Measurements from ENCODE around the gene ATP6V0A4. TPM values are rescaled to one million over a fixed set of nuclear protein-coding genes. Genes with fewer than 3 reads are reported as not detected.

The ATP6V0A4 gene
- total and polyA plus RNA-seq, 2 donors (not counting 1 experiment from before 2014, with no cell fraction given): not detected

DNA sequence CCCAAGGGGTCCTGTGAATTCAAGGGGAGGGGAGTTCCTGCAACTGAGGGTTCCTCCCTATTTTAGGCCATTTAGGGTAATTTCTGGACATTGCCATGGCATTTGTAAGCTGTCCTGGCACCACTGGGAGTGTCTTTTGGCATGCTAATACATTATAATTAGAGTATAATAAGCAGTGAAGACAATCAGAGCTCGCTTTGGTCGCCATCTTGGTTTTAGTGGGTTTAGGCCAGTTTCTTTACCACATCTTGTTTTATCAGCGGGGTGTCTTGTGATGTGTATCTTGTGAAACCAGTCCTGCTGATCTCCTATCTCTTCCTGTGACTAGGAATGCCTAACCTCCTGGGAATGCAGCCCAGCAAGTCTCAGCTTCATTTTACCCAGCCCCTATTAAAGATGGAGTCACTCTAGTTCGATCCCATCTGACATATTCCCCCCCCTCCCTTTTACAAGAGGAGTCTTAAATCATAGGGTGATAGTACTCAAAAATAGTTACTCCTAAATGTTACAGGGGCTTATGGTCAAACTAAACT is 140.1 kb downstream of the ATP6V0A4 start:
- intact Hi-C loops (cut with micrococcal nuclease): loop anchor here (10.0 kb wide), 1 partner anchor 73 kb away; no protein-coding TSS in a partner anchor
- no peaks in the 10 kb centered on the region for H3K4me1 ChIP-seq (ENCODE audit: control insufficient read depth in 2 of 2, insufficient read depth in 2 of 2, low read length in 2 of 2)
- DNase-seq (no peak), ATAC-seq (ENCODE audit: low read depth) (no peak)
- H3K4me1 Mint-ChIP-seq: no peaks in the 10 kb centered on the region
- no peaks in the 10 kb centered on the region for H3K36me3 ChIP-seq (replicated peaks in 1 of 2; ENCODE audit: control extremely low read depth in 1 of 2, control insufficient read depth in 1 of 2, extremely low read depth in 1 of 2, insufficient read depth in 2 of 2, low read length in 1 of 2)
- no peak overlapping the region for H3K27ac Mint-ChIP-seq
- no peaks in the 10 kb centered on the region for H3K9me3 Mint-ChIP-seq (ENCODE audit: insufficient read depth)
- no peak overlapping the region for H3K27ac ChIP-seq (ENCODE audit: low read length in 2 of 2)
- TF ChIP-seq EZH2 (IDR thresholded peaks at IDR 0.05; ENCODE audit: borderline replicate concordance, insufficient read depth, low read depth, low read length, poor library complexity, severe bottlenecking): no peak
- TF ChIP-seq, protein P1, sequence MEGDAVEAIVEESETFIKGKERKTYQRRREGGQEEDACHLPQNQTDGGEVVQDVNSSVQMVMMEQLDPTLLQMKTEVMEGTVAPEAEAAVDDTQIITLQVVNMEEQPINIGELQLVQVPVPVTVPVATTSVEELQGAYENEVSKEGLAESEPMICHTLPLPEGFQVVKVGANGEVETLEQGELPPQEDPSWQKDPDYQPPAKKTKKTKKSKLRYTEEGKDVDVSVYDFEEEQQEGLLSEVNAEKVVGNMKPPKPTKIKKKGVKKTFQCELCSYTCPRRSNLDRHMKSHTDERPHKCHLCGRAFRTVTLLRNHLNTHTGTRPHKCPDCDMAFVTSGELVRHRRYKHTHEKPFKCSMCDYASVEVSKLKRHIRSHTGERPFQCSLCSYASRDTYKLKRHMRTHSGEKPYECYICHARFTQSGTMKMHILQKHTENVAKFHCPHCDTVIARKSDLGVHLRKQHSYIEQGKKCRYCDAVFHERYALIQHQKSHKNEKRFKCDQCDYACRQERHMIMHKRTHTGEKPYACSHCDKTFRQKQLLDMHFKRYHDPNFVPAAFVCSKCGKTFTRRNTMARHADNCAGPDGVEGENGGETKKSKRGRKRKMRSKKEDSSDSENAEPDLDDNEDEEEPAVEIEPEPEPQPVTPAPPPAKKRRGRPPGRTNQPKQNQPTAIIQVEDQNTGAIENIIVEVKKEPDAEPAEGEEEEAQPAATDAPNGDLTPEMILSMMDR (IDR thresholded peaks at IDR 0.05): no peak
- no peak overlapping the region for H3K4me3 Mint-ChIP-seq
- peaks cover 0 to 1% (median 0%) of the 10 kb centered on the region in 4 experiments for H3K27me3 ChIP-seq (replicated peaks in 1 of 4; ENCODE audit: control extremely low read depth in 1 of 4, control insufficient read depth in 3 of 4, insufficient read depth in 4 of 4, low read length in 3 of 4)
- POLR2A ChIA-PET: no interaction called here
- no peaks in the 10 kb centered on the region for H4K20me1 ChIP-seq (ENCODE audit: control insufficient read depth, insufficient read depth, low read length, poor library complexity, severe bottlenecking)
- H3K4me2 ChIP-seq (replicated peaks; ENCODE audit: low read depth, low read length, poor library complexity, severe bottlenecking): no peak overlapping the region
- H2AFZ ChIP-seq (ENCODE audit: insufficient read depth, low read depth, low read length, poor library complexity, severe bottlenecking): no peak overlapping the region
- H3K9me3 ChIP-seq (ENCODE audit: control extremely low read depth in 1 of 3, control insufficient read depth in 2 of 3, insufficient read depth in 1 of 3, low read length in 2 of 3): peaks cover 0 to 17% (median 3%) of the 10 kb centered on the region in 3 donors
- no peak overlapping the region for H3K4me3 ChIP-seq (ENCODE audit: control extremely low read depth in 1 of 5, extremely low read depth in 1 of 5, insufficient read depth in 1 of 5, low read depth in 2 of 5, low read length in 4 of 5)
- H3K79me2 ChIP-seq (ENCODE audit: control insufficient read depth, insufficient read depth, low read length): no peaks in the 10 kb centered on the region
- CTCF ChIA-PET: no interaction called here
- no peaks in the 10 kb centered on the region for H3K27me3 Mint-ChIP-seq
- no peak overlapping the region for H3K9ac ChIP-seq (ENCODE audit: low read length)
- WGBS (ENCODE audit: insufficient coverage): no CpG with 5 or more reads among the region's 4 CpGs

DNA sequence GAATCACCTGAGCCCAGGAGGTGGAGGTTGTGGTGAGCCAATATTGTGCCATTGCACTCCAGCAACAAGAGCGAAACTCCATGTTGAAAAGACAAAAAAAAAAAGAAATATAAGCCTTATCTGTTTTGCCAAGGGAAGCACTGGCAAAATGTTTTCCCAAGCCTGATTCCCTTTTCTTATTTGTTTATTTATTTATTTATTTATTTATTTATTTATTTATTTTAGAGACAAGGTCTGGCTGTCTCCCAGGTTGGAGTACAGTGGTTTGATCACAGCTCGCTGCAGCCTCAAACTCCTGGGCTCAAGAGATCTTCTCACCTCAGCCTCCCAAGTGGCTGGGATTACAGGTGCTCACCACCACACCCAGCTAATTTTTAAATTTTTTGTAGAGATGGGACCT is 141.0 kb downstream of the ATP6V0A4 start:
- Histone ChIP-seq H3K79me2 (ENCODE audit: control insufficient read depth, insufficient read depth, low read length) (no peaks in the 10 kb centered on the region), H3K4me2 (replicated peaks; ENCODE audit: low read depth, low read length, poor library complexity, severe bottlenecking) (no peak overlapping the region), H4K20me1 (ENCODE audit: control insufficient read depth, insufficient read depth, low read length, poor library complexity, severe bottlenecking) (no peaks in the 10 kb centered on the region), H3K27me3 (replicated peaks in 1 of 4; ENCODE audit: control extremely low read depth in 1 of 4, control insufficient read depth in 3 of 4, insufficient read depth in 4 of 4, low read length in 3 of 4) (no peaks in the 10 kb centered on the region), H3K4me1 (ENCODE audit: control insufficient read depth in 2 of 2, insufficient read depth in 2 of 2, low read length in 2 of 2) (no peaks in the 10 kb centered on the region), H2AFZ (ENCODE audit: insufficient read depth, low read depth, low read length, poor library complexity, severe bottlenecking) (no peak overlapping the region), H3K9me3 (ENCODE audit: control extremely low read depth in 1 of 3, control insufficient read depth in 2 of 3, insufficient read depth in 1 of 3, low read length in 2 of 3) (peaks cover 0 to 22% (median 3%) of the 10 kb centered on the region in 3 donors), H3K27ac (ENCODE audit: low read length in 2 of 2) (no peak overlapping the region), H3K4me3 (ENCODE audit: control extremely low read depth in 1 of 5, extremely low read depth in 1 of 5, insufficient read depth in 1 of 5, low read depth in 2 of 5, low read length in 4 of 5) (no peak overlapping the region), H3K36me3 (replicated peaks in 1 of 2; ENCODE audit: control extremely low read depth in 1 of 2, control insufficient read depth in 1 of 2, extremely low read depth in 1 of 2, insufficient read depth in 2 of 2, low read length in 1 of 2) (no peaks in the 10 kb centered on the region), H3K9ac (ENCODE audit: low read length) (no peak overlapping the region)
- CTCF ChIA-PET: no interaction called here
- no peaks in the 10 kb centered on the region for H3K9me3 Mint-ChIP-seq (ENCODE audit: insufficient read depth)
- WGBS (ENCODE audit: insufficient coverage): no CpG with 5 or more reads among the region's 2 CpGs
- no peak overlapping the region for H3K27ac Mint-ChIP-seq
- intact Hi-C loops (cut with micrococcal nuclease): loop anchor here (10.0 kb wide), 1 partner anchor 72 kb away; no protein-coding TSS in a partner anchor
- no peak for DNase-seq
- TF ChIP-seq EZH2 (IDR thresholded peaks at IDR 0.05; ENCODE audit: borderline replicate concordance, insufficient read depth, low read depth, low read length, poor library complexity, severe bottlenecking): no peak
- TF ChIP-seq, protein P1 (IDR thresholded peaks at IDR 0.05): no peak
- POLR2A ChIA-PET: no interaction called here
- H3K4me3 Mint-ChIP-seq: no peak overlapping the region
- no peaks in the 10 kb centered on the region for H3K4me1 Mint-ChIP-seq
- no peak for ATAC-seq (ENCODE audit: low read depth)
- no peaks in the 10 kb centered on the region for H3K27me3 Mint-ChIP-seq

Other genes with a start within 250 kb of the ATP6V0A4 start
- gene SVOPL, start 96.8 kb downstream of the ATP6V0A4 start, total RNA-seq: not detected in 2 replicates
- gene SVOPL, start 96.8 kb downstream of the ATP6V0A4 start, polyA plus RNA-seq: not detected in 2 replicates
- not detected in 2 replicates for gene TMEM213, start 202 bp downstream of the ATP6V0A4 start, total RNA-seq
- gene TMEM213, start 202 bp downstream of the ATP6V0A4 start, polyA plus RNA-seq: not detected in 2 replicates
- gene KIAA1549, start 183.2 kb upstream of the ATP6V0A4 start, total RNA-seq: 0.36 and 0.52 TPM in 2 replicates
- under 0.01 and 0.03 TPM in 2 replicates for gene KIAA1549, start 183.2 kb upstream of the ATP6V0A4 start, polyA plus RNA-seq
- 1.8 and 2.3 TPM in 2 replicates for gene ZC3HAV1L, start 237.8 kb upstream of the ATP6V0A4 start, total RNA-seq
- 0.82 and 1.5 TPM in 2 replicates for gene ZC3HAV1L, start 237.8 kb upstream of the ATP6V0A4 start, polyA plus RNA-seq

All from B cell (primary cell).